HCEC 1CT (cell line): Measurements from ENCODE around the gene PRDM2.

Experiments used
- DNase-seq: peaks from one replicate; pipeline ENCODE4 v3.0.0-alpha.2; 2017

The PRDM2 gene

GRCh38 chr1:13820456-13820855 lies 120.5 kb downstream of the PRDM2 start:
- no peak for DNase-seq

DNA sequence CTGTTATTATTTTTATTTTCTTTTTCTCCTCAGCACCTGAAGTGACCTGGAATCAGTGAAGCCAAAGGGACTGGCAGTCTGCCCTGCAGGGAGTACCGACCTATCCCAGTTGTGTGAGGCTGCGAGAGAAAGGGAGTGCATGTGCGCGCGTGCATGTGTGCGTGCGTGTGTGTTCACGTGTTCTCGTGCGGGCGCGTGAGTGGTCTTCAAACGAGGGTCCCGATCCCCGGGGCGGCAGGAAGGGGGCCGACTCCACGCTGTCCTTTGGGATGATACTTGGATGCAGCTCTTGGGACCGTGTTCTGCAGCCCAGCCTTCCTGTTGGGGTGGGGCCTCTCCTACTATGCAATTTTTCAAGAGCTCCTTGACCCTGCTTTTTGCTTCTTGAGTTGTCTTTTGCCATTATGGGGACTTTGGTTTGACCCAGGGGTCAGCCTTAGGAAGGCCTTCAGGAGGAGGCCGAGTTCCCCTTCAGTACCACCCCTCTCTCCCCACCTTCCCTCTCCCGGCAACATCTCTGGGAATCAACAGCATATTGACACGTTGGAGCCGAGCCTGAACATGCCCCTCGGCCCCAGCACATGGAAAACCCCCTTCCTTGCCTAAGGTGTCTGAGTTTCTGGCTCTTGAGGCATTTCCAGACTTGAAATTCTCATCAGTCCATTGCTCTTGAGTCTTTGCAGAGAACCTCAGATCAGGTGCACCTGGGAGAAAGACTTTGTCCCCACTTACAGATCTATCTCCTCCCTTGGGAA lies 123.3 kb downstream of the PRDM2 start:
- no peak for DNase-seq

- DNase-seq = no peak
These were observed 123.9 kb downstream of the PRDM2 start for GRCh38 chr1:13823936-13824335.

- no peak for DNase-seq
These were observed 124.6 kb downstream of the PRDM2 start for GRCh38 chr1:13824626-13825025.

GRCh38 chr1:13825033-13825432 lies 125.0 kb downstream of the PRDM2 start:
- no peak for DNase-seq

GRCh38 chr1:13826009-13826408 lies 126.0 kb downstream of the PRDM2 start:
- DNase-seq = no peak

DNA sequence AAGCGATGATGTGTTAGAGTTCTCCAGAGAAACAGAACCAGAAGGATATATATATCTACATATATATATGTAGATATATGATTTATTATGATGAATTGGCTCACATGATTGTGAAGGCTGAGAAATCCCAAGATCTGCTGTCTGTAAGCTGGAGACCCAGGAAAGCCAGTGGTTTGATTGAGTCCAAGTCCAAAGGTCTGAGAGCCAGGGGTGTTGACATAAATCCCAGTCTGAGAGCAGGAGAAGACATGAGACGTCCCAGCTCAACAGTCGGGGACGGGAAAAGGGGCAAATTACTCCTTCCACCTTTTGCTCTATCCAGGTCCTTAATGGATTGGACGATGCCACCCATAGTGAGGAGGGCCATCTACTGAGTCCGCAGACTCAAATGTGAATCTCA lies 126.6 kb downstream of the PRDM2 start:
- no peak for DNase-seq

DNA sequence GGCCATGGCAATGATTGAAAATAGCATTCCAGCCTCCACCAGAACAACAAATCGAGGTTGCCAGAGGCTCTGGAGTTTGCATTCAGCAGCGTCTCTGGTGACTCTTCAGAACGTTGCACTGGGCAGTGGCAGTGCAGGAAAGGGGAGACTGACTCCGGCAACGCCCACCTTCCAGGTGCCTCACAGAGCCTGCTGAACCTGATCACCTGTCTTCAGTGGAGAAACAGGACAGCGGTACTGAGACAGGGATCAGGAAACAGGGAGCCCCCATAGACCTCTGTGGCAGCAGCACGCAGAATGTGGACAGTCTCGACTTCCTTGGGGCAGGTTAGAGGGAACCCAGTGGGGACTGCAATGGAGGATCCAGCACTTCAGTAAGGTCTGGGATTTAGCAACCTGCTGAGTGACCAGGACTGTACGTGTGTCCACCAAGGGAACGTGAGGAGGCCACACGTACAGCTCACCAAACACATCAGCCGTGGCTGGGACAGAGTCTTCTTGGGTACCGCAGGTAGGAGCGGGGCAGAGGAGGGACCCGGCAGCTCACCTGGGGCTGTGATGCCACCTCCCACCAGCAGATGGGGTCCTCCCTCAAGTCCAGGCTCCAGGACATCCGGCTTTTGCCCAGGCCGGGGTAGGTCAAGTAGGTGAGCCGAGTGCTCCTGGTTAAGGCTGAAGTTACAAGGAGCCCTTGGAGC lies 128.6 kb downstream of the PRDM2 start:
- no peak for DNase-seq

- DNase-seq = no peak
These were observed 129.3 kb downstream of the PRDM2 start for GRCh38 chr1:13829152-13829769.

DNA sequence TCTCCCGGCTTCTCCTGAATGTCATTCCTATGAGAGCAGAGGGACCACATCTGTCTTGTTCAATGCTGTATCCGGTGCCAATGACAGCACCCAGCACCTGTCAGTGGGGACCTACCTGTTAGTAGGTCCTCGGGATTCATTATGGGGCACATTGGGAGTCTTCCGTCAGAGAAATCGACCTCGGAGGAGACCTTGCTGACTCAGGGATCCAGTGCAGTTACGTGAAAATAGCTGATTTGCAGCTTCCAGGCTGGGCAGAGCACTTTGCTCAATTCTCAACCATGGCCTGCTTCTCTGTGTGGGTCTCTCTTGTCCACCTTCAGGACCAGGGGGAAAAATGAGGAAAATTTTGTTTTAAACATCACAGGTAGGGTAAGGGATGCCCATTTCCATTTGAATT lies 130.2 kb downstream of the PRDM2 start:
- DNase-seq = no peak

GRCh38 chr1:13830616-13831280 lies 130.8 kb downstream of the PRDM2 start:
- DNase-seq = peak; percentile 15

DNA sequence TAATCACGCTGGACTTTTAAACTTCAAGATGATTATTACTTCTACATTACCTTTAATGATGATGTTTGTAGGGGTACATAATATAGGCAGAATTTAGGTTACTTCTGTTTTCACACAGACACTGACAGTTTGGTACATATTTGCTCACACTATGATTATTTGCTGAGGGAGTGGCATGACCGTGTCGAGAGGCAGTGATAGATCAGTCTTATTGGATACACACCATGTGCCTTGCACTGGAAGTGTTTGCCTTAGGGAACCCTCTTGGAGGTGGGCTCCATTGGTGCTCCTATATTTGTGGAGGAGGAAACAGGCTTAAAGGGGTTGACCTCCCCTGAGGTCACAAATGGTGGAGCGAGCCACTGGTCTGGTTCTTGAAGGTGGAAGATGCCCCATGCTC lies 132.1 kb downstream of the PRDM2 start:
- DNase-seq = no peak

DNA sequence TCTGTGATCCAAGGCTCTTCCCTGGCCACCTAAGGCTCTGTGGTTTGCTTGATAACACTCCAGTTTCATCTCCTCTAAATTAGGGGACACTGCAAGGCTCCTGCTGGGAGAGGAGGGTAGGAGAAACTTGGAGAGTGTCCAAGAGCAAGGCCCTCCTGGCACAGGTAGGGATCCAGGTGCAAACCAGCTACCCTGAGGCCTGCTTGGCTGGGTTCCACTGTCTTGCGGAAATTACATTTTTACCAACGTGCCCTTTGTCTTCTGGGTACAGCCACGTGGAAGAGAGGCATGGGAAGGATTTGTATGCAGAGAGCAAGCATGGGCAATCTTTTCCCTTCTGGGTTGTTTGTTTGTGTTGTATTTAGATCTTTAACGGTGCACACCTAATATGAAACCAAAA lies 132.5 kb downstream of the PRDM2 start:
- DNase-seq = no peak

- no peak for DNase-seq
These were observed 136.1 kb downstream of the PRDM2 start for GRCh38 chr1:13836136-13836535.

DNA sequence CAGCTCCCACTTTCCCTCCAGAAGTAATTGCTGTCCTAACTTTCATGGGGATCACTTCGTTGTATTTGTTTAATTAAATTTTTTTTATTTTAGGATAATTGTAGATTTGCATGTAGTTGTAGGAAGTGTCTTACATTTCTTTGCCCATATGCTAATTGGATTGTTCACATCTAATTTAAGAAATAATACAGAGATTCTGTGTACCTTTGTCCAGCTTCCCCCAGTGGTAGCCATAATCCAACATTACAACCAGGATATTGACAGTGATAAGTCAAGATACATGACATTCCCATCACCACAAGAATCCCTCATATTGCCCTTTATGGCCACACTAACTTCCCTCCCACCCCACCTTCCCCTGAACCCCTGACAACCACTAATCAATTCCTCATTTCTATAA lies 136.6 kb downstream of the PRDM2 start:
- DNase-seq = no peak

DNA sequence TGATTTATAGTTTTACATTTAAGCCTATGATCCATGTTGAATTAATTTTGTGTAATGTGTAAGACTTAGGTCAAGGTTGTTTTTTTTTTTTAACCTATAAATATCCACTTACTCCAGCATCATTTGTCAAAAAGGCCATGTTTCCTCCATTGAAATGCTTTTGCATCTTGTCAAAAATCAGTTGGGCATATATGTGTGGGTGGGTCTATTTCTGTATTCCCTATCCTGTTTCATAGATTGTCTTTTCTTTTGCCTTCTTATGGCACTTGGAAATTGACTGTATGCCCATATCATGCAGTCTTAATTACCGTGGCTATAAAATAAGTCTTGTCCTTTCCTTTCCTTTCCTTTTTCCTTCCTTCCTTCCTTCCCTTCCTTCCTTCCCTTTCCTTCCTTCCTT lies 138.2 kb downstream of the PRDM2 start:
- DNase-seq = no peak

GRCh38 chr1:13842497-13842896 lies 142.5 kb downstream of the PRDM2 start:
- no peak for DNase-seq

GRCh38 chr1:13851726-13852125 lies 151.7 kb downstream of the PRDM2 start:
- DNase-seq = no peak

- no peak for DNase-seq
These were observed 155.6 kb downstream of the PRDM2 start for GRCh38 chr1:13855554-13855953.

DNA sequence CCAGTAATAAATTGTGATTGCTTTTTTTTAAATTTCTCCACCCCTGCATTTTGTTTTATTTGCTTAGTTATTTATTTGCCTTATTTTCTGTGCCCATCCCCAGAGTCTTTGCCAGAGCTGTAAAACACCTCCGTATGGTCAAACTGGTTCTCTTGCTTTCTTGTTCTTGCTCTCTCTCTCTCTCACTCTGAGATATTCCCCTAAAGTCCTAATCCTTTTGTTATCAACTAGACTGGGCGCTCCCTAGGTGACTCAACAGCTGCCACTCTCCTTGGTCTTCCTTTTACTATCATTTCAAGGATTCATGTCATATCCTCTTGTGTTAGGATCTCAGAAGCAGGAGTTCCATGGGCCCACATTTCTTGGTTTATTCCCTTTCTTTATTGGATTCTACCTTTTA lies 160.0 kb downstream of the PRDM2 start:
- DNase-seq = no peak

DNA sequence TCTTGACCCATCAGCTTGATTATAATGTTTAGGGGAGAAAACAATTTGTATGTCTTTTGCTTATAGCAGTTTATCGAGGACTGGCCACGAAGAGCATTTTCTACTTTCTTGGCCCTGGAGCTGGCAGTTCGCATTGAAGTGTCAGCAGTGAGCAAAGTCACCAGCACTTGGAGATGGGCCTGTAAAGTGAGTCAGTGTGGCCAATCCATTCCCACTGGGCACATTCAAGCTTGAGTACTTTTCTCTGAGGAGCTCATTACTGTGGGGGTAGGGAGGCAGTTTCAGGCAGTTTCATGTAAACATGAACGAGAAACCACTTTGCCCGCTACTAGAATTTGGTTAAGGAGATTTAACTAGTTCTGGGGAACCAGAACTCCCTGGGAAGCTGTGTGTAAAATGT lies 164.8 kb downstream of the PRDM2 start:
- DNase-seq = no peak

GRCh38 chr1:13865851-13866250 lies 165.9 kb downstream of the PRDM2 start:
- no peak for DNase-seq

DNA sequence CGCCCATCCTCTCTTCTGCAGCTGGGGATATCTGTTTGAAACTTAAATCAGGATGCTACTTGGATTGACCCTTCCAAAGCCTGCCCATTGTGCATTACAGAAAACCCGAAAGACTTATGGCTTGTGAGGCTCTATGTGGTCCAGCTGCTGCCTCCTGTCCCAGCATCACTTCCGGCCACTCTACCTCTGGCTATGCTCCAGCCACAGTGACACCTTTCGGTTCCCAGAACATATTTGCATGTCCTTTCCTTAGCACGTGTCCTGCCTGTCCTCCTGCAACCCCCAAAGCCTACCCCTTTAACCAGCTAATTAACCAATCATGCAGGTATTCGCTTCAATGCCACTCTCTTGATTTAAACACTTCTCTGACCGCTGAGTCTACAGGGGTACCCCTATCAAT lies 167.6 kb downstream of the PRDM2 start:
- DNase-seq = no peak
